NCI-H774 (cell line): ENCODE data around the gene IL17REL.

Experiments used
- DNase-seq: peaks from one replicate; lab custom pipeline; 2025; lab: John Stamatoyannopoulos, UW

The IL17REL gene

GRCh38 chr22:50002791-50003190, 9.8 kb downstream of the IL17REL start:
- no peak for DNase-seq

- no peak for DNase-seq
Measured at GRCh38 chr22:50001388-50002231, 11.0 kb downstream of the IL17REL start.

- DNase-seq: no peak
Measured at GRCh38 chr22:50000587-50001387, 11.8 kb downstream of the IL17REL start.

- no peak for DNase-seq
Measured at GRCh38 chr22:49999946-50000586, 12.5 kb downstream of the IL17REL start.

GRCh38 chr22:49999063-49999945, 13.3 kb downstream of the IL17REL start:
- no peak for DNase-seq

- no peak for DNase-seq
Measured at GRCh38 chr22:49998718-49999062, 13.9 kb downstream of the IL17REL start.

GRCh38 chr22:49997932-49998717, 14.4 kb downstream of the IL17REL start:
- DNase-seq: no peak

- no peak for DNase-seq
Measured at GRCh38 chr22:49997251-49997599, 15.3 kb downstream of the IL17REL start.

- no peak for DNase-seq
Measured at GRCh38 chr22:49996518-49997250, 15.9 kb downstream of the IL17REL start.

- DNase-seq: no peak
Measured at GRCh38 chr22:49996119-49996517, 16.4 kb downstream of the IL17REL start.

GRCh38 chr22:49995361-49996118, 17.0 kb downstream of the IL17REL start:
- DNase-seq: no peak

GRCh38 chr22:49995041-49995360, 17.6 kb downstream of the IL17REL start:
- DNase-seq: no peak

GRCh38 chr22:49994361-49995040, 18.1 kb downstream of the IL17REL start:
- no peak for DNase-seq

GRCh38 chr22:49993649-49994360, 18.8 kb downstream of the IL17REL start:
- no peak for DNase-seq

GRCh38 chr22:49992921-49993648, 19.5 kb downstream of the IL17REL start:
- no peak for DNase-seq

- no peak for DNase-seq
Measured at GRCh38 chr22:49991907-49992533, 20.5 kb downstream of the IL17REL start.

GRCh38 chr22:49991167-49991566, 21.4 kb downstream of the IL17REL start:
- no peak for DNase-seq
